Measurements from ENCODE around the gene ABHD17C.
"Not testable (repeated sequence)": the region's sequence is repeated elsewhere in the genome, so short reads cannot be mapped to it uniquely, and the experiment has no call there.

Gene ABHD17C

GRCh38 chr15:80753161-80753560 lies 58.1 kb downstream of the ABHD17C start:
- FAIRE-seq (no peak), DNase-seq (ENCODE audit: insufficient read length) (no peak)
- TF ChIP-seq TAF1 (IDR thresholded peaks at IDR 0.05; ENCODE audit: borderline replicate concordance, low read depth, low read length) (no peak), POLR2AphosphoS5 (IDR thresholded peaks at IDR 0.05; ENCODE audit: low read depth, low read length) (no peak), POLR2A (IDR thresholded peaks at IDR 0.05; ENCODE audit: low read depth, low read length) (no peak)

DNA sequence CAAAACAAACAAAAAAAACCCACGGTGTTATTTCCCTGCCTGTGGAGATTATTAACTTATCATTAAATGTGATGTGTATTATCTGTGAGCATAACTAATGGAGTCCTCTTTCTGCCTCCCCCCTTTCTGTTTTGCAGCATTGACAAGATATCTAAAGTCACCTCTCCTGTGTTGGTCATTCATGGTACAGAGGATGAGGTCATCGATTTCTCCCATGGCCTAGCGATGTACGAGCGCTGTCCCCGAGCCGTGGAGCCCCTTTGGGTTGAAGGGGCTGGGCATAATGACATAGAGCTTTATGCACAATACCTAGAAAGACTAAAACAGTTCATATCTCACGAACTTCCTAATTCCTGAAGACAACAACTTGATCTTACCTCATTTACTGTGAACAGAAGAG lies 58.9 kb downstream of the ABHD17C start:
- no peak for TF ChIP-seq POLR2A (IDR thresholded peaks at IDR 0.05; ENCODE audit: low read depth, low read length)
- no peak for TF ChIP-seq TAF1 (IDR thresholded peaks at IDR 0.05; ENCODE audit: borderline replicate concordance, low read depth, low read length)
- TF ChIP-seq POLR2AphosphoS5 (IDR thresholded peaks at IDR 0.05; ENCODE audit: low read depth, low read length) = no peak
- FAIRE-seq = no peak
- DNase-seq (ENCODE audit: insufficient read length) = no peak

- TF ChIP-seq POLR2A (IDR thresholded peaks at IDR 0.05; ENCODE audit: low read depth, low read length) = no peak
- TF ChIP-seq TAF1 (IDR thresholded peaks at IDR 0.05; ENCODE audit: borderline replicate concordance, low read depth, low read length) = no peak
- no peak for TF ChIP-seq POLR2AphosphoS5 (IDR thresholded peaks at IDR 0.05; ENCODE audit: low read depth, low read length)
- no peak for DNase-seq (ENCODE audit: insufficient read length)
Measured at GRCh38 chr15:80755885-80756284, 60.8 kb downstream of the ABHD17C start.

DNA sequence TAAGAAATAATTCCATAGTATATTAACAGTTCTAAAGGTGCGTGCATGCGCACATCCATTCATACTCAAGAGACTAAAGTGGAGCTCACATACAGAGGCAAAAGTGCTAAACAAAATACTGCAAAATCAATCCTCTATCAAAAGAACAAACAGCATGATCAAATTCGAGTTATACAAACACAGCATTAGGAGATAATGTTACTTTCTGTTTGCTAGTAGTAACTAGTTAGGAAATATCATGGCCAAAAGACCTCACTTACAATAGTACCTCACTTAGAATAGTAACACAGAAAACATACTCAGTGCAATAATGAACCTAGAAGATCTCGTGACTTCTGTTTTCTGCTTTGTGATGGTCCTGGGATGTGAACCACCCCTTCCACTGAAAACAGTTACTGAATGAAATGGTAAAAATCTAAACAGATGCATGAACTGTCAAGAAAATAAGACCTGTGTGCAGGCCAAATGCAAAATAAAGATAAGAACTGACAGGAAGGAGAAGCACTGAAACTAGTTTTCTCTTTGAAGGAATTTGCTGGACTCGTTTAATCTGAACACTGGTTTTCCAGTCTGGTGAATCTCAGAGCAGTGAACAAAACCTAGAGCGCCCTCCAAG lies 63.1 kb downstream of the ABHD17C start:
- no peak for TF ChIP-seq POLR2AphosphoS5 (IDR thresholded peaks at IDR 0.05; ENCODE audit: low read depth, low read length)
- no peak for TF ChIP-seq POLR2A (IDR thresholded peaks at IDR 0.05; ENCODE audit: low read depth, low read length)
- TF ChIP-seq TAF1 (IDR thresholded peaks at IDR 0.05; ENCODE audit: borderline replicate concordance, low read depth, low read length) = no peak
- DNase-seq (ENCODE audit: insufficient read length) (no peak), FAIRE-seq (no peak)

More at GRCh38 chr15:80755885-80756284, 60.8 kb downstream of the ABHD17C start:
- no peak for FAIRE-seq

DNA sequence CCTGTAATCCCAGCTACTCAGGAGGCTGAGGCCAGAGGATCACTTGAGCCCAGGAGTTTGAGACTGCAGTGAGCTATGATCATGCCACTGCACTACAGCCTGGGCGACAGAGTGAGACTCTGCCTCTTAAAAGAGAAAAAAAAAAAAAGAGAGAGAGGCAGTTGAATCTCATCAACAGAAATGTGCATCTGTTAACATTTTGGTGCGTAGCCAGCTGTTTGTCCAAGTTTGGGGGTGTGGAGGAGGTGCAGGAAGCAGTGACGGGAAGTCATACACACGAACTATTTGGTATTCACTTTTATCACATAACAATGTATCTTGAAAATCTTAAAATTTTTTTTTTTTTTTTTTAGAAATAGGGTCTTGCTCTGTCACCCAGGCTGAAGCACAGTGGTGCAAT lies 65.8 kb downstream of the ABHD17C start:
- no peak for TF ChIP-seq POLR2AphosphoS5 (IDR thresholded peaks at IDR 0.05; ENCODE audit: low read depth, low read length)
- no peak for TF ChIP-seq TAF1 (IDR thresholded peaks at IDR 0.05; ENCODE audit: borderline replicate concordance, low read depth, low read length)
- TF ChIP-seq POLR2A (IDR thresholded peaks at IDR 0.05; ENCODE audit: low read depth, low read length) = no peak
- FAIRE-seq = no peak
- DNase-seq (ENCODE audit: insufficient read length) = no peak

DNA sequence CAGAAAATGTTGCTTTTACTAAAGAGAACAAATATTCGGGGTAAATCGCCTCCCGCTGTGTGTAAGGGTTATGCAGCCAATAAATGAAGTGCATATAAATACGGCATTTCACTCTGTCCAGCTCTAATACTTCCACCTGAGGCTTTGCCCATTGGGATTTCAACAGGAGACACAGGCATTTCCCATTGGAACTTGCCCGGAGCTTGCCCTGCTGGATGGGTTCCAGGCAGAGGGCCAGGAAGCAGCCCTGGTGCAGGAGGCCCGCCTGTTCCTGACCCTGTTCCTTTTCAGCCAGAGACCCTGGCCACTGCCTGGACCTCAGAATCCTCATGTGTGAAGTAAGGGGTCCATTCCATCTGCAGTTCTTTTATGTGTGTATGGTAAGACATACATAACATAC lies 66.6 kb downstream of the ABHD17C start:
- FAIRE-seq (no peak), DNase-seq (ENCODE audit: insufficient read length) (no peak)
- TF ChIP-seq POLR2A (IDR thresholded peaks at IDR 0.05; ENCODE audit: low read depth, low read length) (no peak), TAF1 (IDR thresholded peaks at IDR 0.05; ENCODE audit: borderline replicate concordance, low read depth, low read length) (no peak), POLR2AphosphoS5 (IDR thresholded peaks at IDR 0.05; ENCODE audit: low read depth, low read length) (no peak)

DNA sequence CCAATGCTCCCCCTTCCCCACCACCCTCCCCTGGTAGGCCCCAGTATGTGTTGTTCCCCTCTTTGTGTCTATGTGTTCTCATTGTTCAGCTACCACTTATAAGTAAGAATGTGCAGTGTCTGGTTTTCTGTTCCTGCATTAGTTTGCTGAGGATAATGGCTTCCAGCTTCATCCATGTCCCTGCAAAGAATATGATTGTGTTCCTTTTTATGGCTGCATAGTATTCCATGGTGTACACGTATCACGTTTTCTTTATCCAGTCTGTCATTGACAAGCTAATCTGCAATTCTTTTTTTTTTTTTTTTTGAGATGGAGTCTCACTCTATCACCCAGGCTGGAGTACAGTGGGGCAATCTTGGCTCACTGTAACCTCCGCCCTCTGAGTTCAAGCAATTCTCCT lies 68.1 kb downstream of the ABHD17C start:
- not testable (repeated sequence) for FAIRE-seq; DNase-seq (ENCODE audit: insufficient read length)

DNA sequence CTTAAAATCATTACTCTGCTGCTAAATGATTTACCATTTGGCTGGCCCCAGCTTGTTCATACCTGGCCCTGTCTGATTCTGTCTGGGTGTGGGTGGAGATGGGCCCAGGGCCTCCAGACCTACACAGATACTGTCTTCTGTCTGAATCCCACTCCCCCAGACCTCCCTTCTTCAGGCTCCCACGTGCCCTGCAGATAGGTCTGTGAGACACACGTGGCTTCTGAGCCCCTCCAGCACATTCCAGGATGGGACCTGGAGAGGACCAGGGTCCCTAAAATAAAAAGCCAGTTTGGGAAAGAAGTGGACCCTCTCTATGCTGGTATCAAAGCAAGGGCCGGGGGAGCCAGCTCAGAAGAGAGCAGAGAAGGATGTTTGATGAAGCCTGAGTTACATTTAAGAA lies 69.4 kb downstream of the ABHD17C start:
- DNase-seq (ENCODE audit: insufficient read length) (no peak), FAIRE-seq (no peak)
- TF ChIP-seq POLR2A (IDR thresholded peaks at IDR 0.05; ENCODE audit: low read depth, low read length) (no peak), TAF1 (IDR thresholded peaks at IDR 0.05; ENCODE audit: borderline replicate concordance, low read depth, low read length) (no peak), POLR2AphosphoS5 (IDR thresholded peaks at IDR 0.05; ENCODE audit: low read depth, low read length) (no peak)

DNA sequence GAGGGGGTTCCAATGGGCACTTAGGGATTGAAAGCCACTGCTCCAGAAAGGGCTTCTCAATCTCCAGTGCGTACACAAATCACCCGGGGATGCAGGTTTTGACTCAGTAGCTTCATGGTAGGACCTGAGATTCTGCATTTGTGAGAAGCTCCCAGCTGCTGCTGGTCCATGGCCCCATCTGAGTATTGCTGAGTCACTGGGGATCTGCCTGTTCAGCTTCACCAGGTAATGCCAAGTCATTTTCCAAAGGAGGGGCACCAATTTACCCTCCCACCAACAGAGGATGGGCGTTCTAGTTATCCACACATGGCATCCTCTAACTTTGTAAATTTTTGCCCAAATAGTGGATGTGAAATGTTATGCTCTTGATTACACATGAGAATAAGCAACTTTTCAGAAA lies 71.2 kb downstream of the ABHD17C start:
- FAIRE-seq (no peak), DNase-seq (ENCODE audit: insufficient read length) (no peak)

GRCh38 chr15:80768158-80768557 lies 73.0 kb downstream of the ABHD17C start:
- TF ChIP-seq TAF1 (IDR thresholded peaks at IDR 0.05; ENCODE audit: borderline replicate concordance, low read depth, low read length) (no peak), POLR2A (IDR thresholded peaks at IDR 0.05; ENCODE audit: low read depth, low read length) (no peak), POLR2AphosphoS5 (IDR thresholded peaks at IDR 0.05; ENCODE audit: low read depth, low read length) (no peak)
- no peak for DNase-seq (ENCODE audit: insufficient read length)

More for the DNA sequence above, 71.2 kb downstream of the ABHD17C start:
- TF ChIP-seq TAF1 (IDR thresholded peaks at IDR 0.05; ENCODE audit: borderline replicate concordance, low read depth, low read length) (no peak), POLR2AphosphoS5 (IDR thresholded peaks at IDR 0.05; ENCODE audit: low read depth, low read length) (no peak), POLR2A (IDR thresholded peaks at IDR 0.05; ENCODE audit: low read depth, low read length) (no peak)

GRCh38 chr15:80769153-80769828 lies 74.2 kb downstream of the ABHD17C start:
- TF ChIP-seq POLR2AphosphoS5 (IDR thresholded peaks at IDR 0.05; ENCODE audit: low read depth, low read length) = no peak
- no peak for TF ChIP-seq POLR2A (IDR thresholded peaks at IDR 0.05; ENCODE audit: low read depth, low read length)
- no peak for TF ChIP-seq TAF1 (IDR thresholded peaks at IDR 0.05; ENCODE audit: borderline replicate concordance, low read depth, low read length)
- DNase-seq (ENCODE audit: insufficient read length) (no peak), FAIRE-seq (no peak)

More at GRCh38 chr15:80768158-80768557, 73.0 kb downstream of the ABHD17C start:
- no peak for FAIRE-seq
